HG03060 (cell line): Measurements from ENCODE around the gene GABRG3.

Experiments
- ATAC-seq: cut with Tn5 transposase; IDR thresholded peaks from one replicate; pipeline ENCODE4 v1.9.1; 2021; ENCODE audit warnings: low read depth, moderate number of reproducible peaks; ENCODE audit not compliant: unreplicated experiment

GABRG3 gene

DNA sequence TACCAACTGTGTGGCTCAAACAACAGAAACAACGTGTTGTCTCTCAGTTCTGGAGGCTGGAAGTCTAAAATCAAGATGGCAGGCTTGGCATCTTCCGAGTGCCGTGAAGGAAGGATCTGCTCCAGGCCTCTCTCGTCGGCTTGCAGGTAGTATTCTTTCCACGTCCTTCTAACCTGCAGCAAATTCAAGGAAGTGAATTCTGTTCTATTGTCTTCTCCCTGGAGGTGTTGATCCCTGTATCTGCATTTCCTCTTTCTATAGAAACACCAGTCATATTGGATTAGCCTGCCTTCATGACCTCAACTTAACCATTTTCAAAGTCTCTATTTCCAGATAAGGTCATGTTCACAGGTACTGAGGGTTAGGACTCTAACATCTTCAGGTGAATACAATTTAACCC is 512.1 kb downstream of the GABRG3 start:
- no peak for ATAC-seq

GRCh38 chr15:27485265-27485664 is 514.3 kb downstream of the GABRG3 start:
- no peak for ATAC-seq

DNA sequence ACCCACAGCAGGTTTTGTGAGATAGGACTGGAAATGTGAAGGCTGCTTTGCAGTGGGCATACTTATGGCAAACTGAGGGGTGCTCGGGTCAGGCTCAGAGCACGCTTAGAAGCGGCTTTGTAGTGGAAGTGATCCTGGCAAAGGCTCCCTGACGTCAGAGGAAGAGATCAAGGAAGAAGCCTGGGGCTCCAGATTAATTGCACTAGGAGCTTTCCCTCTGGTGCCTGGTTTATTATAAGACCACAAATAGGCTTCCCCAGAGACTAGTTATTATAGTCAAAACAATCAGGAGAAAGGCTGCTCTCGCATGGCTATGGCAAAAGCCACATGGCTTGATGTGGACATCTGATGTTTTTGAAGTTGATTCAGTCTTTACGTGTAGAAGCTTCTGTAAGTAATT is 515.1 kb downstream of the GABRG3 start:
- no peak for ATAC-seq

- no peak for ATAC-seq
These were observed 516.0 kb downstream of the GABRG3 start for GRCh38 chr15:27486683-27487647.

DNA sequence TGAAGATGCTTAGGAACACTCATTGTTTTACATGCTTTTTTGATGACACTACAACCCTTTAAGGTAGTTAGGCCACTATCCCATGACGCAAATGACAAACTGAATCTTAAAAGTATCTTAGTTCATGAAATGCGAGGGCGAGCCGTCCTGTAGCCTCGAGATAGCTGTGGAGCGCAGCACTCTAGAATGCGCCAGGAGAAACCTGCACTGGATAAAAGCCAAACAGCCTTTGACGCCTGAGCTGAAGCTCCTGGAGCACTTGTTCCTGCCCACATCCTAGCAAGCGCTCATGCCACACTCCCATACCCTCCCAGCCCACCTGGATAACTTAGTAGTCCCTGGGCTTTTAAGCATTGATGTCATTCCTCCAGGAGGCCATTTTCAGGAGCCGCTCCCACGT is 516.9 kb downstream of the GABRG3 start:
- no peak for ATAC-seq

DNA sequence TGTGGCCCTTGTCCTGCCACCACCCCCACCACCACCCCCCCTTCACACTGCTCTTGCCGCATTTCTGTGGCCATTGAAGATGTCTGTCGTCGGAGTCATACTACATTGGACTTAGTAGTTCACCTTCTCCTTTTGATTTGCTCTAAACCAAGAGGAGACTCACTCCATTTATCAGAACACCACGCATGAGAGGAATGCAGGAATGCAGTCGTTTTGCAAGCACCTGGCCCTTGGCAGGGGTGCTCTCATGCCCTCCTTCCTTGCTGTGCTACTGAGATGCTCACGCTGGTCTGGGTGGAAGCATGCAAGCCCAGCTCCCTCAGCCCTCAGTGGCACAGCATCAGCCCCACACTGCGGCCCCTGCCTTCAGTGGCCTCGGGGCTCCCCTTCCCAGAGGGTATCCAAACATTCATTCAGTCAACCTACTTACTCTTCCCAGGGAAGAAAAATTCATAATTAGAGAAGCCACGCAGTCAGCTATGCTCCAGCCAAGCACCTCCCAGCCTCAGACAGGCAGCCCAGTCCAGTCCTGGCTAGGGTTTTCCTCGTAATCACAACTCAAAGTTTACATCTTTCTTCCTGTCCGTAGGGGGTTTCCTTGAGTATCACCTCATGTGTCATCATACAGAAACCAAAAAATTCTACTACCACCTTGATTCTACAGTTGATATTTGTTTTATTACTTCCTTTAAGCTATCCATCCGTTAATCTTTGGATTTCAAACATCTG is 520.0 kb downstream of the GABRG3 start:
- ATAC-seq: no peak

- ATAC-seq: no peak
These were observed 521.0 kb downstream of the GABRG3 start for GRCh38 chr15:27491666-27492621.

- ATAC-seq: no peak
These were observed 525.0 kb downstream of the GABRG3 start for GRCh38 chr15:27495963-27496459.

- no peak for ATAC-seq
These were observed 527.7 kb downstream of the GABRG3 start for GRCh38 chr15:27498700-27499099.

GRCh38 chr15:27499191-27499590 is 528.2 kb downstream of the GABRG3 start:
- no peak for ATAC-seq

DNA sequence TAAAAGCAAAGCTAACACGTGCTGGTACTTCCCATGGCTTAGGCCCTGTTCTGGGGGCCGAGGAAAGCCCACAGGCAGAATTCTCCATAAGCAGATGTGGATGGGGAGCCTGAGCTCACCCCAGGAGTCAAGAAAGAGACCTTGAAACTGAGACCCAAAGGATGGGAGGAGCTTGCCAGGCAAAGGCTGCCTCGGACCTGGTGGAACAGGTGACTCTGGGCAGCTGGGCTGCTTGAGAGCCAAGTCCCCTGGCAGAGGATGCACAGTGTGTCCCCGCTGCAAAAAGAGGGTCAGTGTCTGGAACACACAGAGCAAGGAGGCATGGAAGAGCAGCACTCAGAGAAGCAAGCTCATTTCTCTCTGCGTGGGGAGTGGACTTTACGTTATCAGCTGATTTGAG is 528.7 kb downstream of the GABRG3 start:
- ATAC-seq: no peak

- no peak for ATAC-seq
These were observed 529.2 kb downstream of the GABRG3 start for GRCh38 chr15:27500206-27500605.

- no peak for ATAC-seq
These were observed 535.8 kb downstream of the GABRG3 start for GRCh38 chr15:27506752-27507151.

- no peak for ATAC-seq
These were observed 538.0 kb downstream of the GABRG3 start for GRCh38 chr15:27509014-27509413.

DNA sequence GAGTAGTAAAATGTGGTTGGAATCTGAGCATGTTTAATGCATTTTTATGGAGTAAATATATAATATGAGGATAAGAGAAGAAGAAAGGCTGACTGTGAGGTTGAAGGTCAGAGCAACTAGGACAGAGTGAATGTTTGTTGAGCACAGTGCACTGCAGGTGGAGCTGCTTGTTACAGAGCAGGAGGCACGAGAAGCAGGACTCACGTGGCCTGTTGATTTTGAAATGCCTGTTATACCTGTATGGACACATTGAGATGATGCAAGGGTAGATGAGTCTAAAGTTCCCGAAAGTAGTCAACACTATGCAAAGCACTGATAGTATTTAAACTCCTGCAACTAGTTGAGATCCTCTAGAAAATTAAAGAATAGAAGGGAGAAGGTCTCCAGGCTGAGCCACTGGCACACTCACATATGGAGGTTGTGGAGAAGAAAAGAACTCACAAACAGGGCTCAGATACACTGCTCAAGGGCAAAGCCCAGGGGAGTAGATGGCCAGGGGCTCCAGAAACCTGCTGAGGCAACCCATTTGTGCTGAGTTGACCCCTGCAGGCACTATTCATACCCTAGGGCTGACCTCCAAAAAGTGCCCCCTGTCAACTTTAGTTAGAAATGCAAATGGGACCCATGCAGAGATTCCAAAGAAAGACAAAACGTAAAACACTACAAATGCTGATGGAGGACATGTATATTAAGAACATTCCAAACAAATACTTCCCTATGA is 541.5 kb downstream of the GABRG3 start:
- ATAC-seq: no peak

- no peak for ATAC-seq
These were observed 543.5 kb downstream of the GABRG3 start for GRCh38 chr15:27514526-27514925.

- ATAC-seq: no peak
These were observed 556.6 kb downstream of the GABRG3 start for GRCh38 chr15:27527490-27528067.

GRCh38 chr15:27529399-27529798 is 558.4 kb downstream of the GABRG3 start:
- no peak for ATAC-seq

GRCh38 chr15:27530994-27531393 is 560.0 kb downstream of the GABRG3 start:
- ATAC-seq: no peak
